GM03348 (cell line): Measurements from ENCODE around the gene CENPO.
"Not testable (repeated sequence)": the region's sequence is repeated elsewhere in the genome, so short reads cannot be mapped to it uniquely, and the experiment has no call there.

ENCODE experiments used
- DNase-seq: peaks from one replicate; pipeline ENCODE4 v3.0.0; 2012; ENCODE audit warnings: low spot score

The CENPO gene

DNA sequence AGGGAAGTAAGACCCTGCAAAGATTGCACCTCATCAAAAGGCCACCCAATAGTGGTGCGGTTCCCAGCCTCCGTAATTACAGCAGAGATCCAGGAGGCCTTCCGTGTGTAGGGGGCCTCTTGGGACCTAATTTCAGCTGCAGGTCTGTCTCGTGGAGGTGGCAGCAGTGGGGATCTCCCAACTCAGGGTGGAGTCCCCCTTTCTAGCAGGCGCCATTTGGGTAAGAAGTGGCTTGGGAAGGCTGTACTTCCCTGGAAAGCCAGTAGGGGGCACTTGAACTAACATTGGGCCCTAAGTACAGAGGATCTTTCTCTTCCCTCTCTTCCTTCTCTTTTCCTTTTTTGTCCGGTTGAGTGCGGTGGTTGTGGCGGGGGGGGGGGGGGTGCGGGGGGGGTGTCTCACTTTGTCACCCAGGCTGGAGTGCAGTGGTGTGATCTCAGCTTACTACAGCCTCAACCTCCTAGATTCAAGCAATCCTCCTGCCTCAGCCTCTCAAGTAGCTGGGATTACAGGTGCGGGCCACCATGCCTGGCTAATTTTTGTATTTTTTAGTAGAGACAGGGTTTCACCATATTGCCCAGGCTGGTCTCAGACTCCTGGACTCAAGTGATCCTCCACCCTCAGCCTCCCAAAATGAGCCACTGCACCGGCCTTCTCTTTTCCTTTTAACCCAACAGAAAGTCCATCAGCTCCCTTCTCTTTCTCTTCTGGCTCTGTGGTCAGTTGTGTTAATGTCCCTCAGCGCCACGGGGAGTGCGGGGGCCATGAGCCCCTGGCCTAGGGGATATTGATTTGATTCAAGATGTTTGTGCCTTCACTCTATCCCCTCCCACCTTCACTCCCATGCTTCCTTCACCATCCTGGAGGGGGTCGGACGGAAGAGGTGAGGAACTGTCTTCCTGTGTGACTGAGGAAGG, 32.0 kb downstream of the CENPO start:
- no peak for DNase-seq

GRCh38 chr2:24825883-24826772, 32.9 kb downstream of the CENPO start:
- DNase-seq, result no peak

DNA sequence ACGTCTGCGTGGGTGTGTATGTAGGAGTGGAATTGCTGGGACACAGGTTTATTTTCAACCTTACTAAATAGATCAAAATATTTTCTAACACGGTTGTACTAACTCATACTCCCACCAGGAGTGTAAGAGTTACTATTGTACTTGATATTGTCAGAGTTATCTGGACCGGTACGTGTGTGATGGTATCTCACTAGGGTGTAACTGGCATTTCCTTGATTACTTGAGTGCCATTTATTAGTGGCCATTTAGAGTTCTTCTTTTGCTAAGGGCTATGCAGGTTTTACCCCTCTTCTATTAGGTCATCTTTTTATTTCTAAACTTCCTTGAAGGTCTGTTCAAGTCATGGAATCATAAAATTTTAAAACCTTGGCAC, 33.5 kb downstream of the CENPO start:
- no peak for DNase-seq

- peak; percentile 93 for DNase-seq
Measured at GRCh38 chr2:24827321-24828237, 34.4 kb downstream of the CENPO start.

- no peak for DNase-seq
Measured at GRCh38 chr2:24828238-24828996, 35.2 kb downstream of the CENPO start.

- DNase-seq, result no peak
Measured at GRCh38 chr2:24830351-24830750, 37.1 kb downstream of the CENPO start.

DNA sequence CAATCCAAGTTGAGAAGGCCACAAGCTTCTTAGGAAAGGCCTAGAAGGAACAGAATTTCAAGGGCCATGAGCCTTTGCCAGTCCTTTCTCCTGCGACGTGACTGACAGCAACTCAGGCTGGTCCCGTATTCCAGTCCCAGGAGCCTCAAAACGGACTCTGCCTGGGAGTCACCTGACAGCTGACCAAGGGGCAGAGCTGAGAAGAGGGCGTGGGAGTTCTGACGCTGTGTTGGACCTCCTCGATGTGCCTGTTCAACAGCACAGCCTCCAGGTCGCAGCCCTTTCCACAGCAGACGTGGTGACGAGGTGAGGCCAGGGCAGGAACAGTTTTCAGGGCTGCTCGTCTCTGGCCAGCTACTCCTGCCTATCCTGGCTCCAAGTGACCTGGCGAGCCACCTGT, 37.6 kb downstream of the CENPO start:
- DNase-seq, result no peak

GRCh38 chr2:24831221-24832072, 38.2 kb downstream of the CENPO start:
- no peak for DNase-seq

- no peak for DNase-seq
Measured at GRCh38 chr2:24832073-24832461, 38.8 kb downstream of the CENPO start.

DNA sequence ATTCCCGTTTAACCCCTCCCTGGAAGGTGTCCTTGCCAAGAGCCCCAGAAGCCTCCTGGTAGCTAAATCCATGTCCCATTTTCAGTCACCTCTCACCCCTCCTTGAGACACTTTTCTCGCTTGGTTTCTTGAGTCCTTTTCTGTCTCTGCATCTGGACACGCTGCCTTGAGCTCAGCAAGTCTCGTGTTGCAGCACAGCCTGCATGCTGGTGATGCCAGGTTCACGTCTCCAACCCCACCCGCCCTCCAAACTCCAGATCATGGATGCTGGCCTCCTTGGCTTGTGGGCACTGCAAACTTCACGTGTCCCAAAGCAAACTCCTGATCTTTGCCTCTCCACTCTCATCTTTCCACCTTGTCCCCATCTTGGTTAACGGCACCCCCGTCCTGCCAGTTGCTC, 39.3 kb downstream of the CENPO start:
- DNase-seq, result no peak

GRCh38 chr2:24832931-24833701, 39.9 kb downstream of the CENPO start:
- DNase-seq, result no peak

- no peak for DNase-seq
Measured at GRCh38 chr2:24833821-24834732, 40.9 kb downstream of the CENPO start.

DNA sequence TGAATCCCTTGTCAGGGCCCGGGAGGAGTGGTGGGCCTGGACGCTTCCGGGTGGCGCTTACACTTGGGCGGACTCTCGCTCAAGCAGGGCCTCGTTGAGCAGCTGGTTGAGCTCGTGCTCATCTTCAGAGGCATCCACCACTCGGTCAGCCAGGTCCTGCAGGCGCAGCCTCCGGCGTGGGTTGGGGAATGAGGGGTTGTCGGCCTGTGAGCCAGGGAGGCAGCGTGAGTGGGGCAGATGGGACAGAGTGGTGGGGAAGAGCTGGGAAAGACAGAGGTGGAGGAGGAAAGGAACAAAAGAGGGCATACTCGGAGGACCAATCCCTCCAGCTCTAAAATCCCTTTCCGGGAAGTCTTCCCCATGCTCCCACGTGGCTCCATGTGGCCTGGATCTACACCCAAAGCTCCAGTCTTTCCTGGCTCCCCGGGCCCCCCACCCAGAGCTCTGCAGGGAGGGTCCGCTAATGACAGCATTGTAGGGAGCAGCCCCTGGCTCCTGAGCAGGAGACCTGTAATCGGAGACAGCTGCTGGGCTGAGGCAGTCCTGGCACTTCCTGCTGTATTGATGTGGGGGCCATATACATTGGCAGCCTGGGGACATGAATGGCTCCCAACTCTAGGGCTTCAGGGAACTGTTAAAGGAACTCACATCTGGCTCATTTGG, 41.6 kb downstream of the CENPO start:
- no peak for DNase-seq

GRCh38 chr2:24835411-24835810, 42.2 kb downstream of the CENPO start:
- DNase-seq, result not testable (repeated sequence)

DNA sequence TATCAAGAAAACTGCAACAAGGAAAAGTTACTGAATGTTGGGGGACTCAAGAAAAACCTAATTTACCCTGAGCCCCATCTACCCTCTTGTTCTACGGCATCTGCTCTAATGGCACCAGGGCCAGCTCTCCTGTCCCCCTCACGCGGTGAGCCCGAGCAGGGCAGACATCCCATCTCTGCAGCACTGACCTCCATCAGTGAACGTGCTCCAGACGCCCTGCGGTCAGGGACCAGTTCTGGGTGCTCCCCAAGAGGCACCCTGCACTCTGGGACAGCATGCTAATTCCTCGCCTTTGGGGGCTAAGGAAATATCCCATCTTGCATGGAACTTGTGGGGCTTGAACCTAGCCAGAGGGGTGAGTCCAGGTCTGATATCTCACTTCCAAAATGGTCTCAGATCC, 43.0 kb downstream of the CENPO start:
- DNase-seq, result no peak

- no peak for DNase-seq
Measured at GRCh38 chr2:24836706-24837105, 43.5 kb downstream of the CENPO start.

- no peak for DNase-seq
Measured at GRCh38 chr2:24837996-24838513, 44.8 kb downstream of the CENPO start.

GRCh38 chr2:24838541-24838940, 45.3 kb downstream of the CENPO start:
- DNase-seq, result no peak
